HepG2 (cell line): Measurements from ENCODE around the gene NDUFS5. TPM values are rescaled to one million over a fixed set of nuclear protein-coding genes. Genes with fewer than 3 reads are reported as not detected.

Experiments used
- ATAC-seq: fragments of 200-7000 bp; cut with Tn5 transposase; 3 replicates; pipeline ENCODE4 v1.9.1; 2020; ENCODE audit warnings: mild to moderate bottlenecking, moderate library complexity
- BruUV-seq: library from RNA; stranded (reverse); fragments of 400-500 nt; replicated peaks from 2 replicates; lab custom pipeline; 2021; lab: Mats Ljungman, UMichigan
- CTCF ChIA-PET: fragments of 300-600 bp; formaldehyde crosslinking; extraction: SDS; loops from one replicate; lab custom pipeline; 2021; ENCODE audit warnings: low total read pairs, inconsistent platforms, low intra/inter-chr PET ratio; lab: Yijun Ruan, JAX
- POLR2A ChIA-PET: fragments of 350-600 bp; sonication (Branson Sonifier 250); formaldehyde crosslinking; loops from one replicate; lab custom pipeline; 2020; ENCODE audit warnings: antibody characterized with exemption, inconsistent platforms; lab: Yijun Ruan, JAX
- DNase-seq: peaks from one replicate; pipeline ENCODE4 v3.0.0-alpha.2; 2015; ENCODE audit warnings: low spot score
- FAIRE-seq: peaks from 3 replicates; lab custom pipeline; 2011; peaks lifted over from hg19 to GRCh38; lab: Jason Lieb, UNC
- H2AFZ ChIP-seq: one replicate; pipeline ENCODE4 v1.6.1; 2011; ENCODE audit warnings: low read length, inconsistent platforms
- H3K27ac ChIP-seq: fragments of 300-600 bp; 3 replicates; pipeline ENCODE4 v1.8.0; 2011; ENCODE audit warnings: mixed run types, mild to moderate bottlenecking, mixed read lengths, low read length, inconsistent platforms; ENCODE audit not compliant: insufficient read depth; ENCODE audit errors: extremely low read length
- H3K27me3 ChIP-seq, 2 experiments: fragments of 200-600 bp in 1 of 2; 2 replicates in 1 of 2; 3 replicates in 1 of 2; pipeline versions ENCODE4 v1.6.0 to v1.8.0; 2011; ENCODE audit warnings: low read length in 2 of 2, mild to moderate bottlenecking in 2 of 2, moderate library complexity in 2 of 2, inconsistent platforms in 1 of 2; ENCODE audit not compliant: insufficient read depth in 2 of 2, control insufficient read depth in 1 of 2
- H3K36me3 ChIP-seq, 2 experiments: fragments of 200-600 bp in 1 of 2; replicated peaks in 1 of 2; 2 replicates in 1 of 2; 3 replicates in 1 of 2; pipeline versions ENCODE4 v1.5.1 to v1.8.0; 2011; ENCODE audit warnings: low read length in 2 of 2, inconsistent platforms in 1 of 2; ENCODE audit not compliant: insufficient read depth in 2 of 2, control insufficient read depth in 1 of 2
- H3K4me1 ChIP-seq: 2 replicates; pipeline ENCODE4 v1.5.1; 2012; ENCODE audit warnings: low read length, inconsistent platforms; ENCODE audit not compliant: insufficient read depth
- H3K4me2 ChIP-seq: 2 replicates; pipeline ENCODE4 v1.6.0; 2011; ENCODE audit warnings: low read depth, low read length, inconsistent platforms
- H3K4me3 ChIP-seq, 3 experiments: fragments of 200-600 bp in 1 of 3; sonication (generic), shearing (Covaris generic) in 1 of 3; replicated peaks in 1 of 3; 2 replicates each; pipeline ENCODE4 v1.5.1; 2011 to 2016; ENCODE audit warnings: low read length in 3 of 3, inconsistent platforms in 2 of 3, low read depth in 2 of 3, mild to moderate bottlenecking in 2 of 3, control low read depth in 1 of 3, mixed read lengths in 1 of 3; ENCODE audit not compliant: insufficient read depth in 1 of 3
- H3K79me2 ChIP-seq: one replicate; pipeline ENCODE4 v1.6.1; 2011; ENCODE audit warnings: low read length, inconsistent platforms; ENCODE audit not compliant: insufficient read depth
- H3K9ac ChIP-seq: 2 replicates; pipeline ENCODE4 v1.6.0; 2011; ENCODE audit warnings: mild to moderate bottlenecking, low read depth, low read length, inconsistent platforms; ENCODE audit not compliant: insufficient read depth
- H3K9me3 ChIP-seq: 2 replicates; pipeline ENCODE4 v1.5.1; 2012; ENCODE audit warnings: mild to moderate bottlenecking, low read length
- H4K20me1 ChIP-seq: 2 replicates; pipeline ENCODE4 v1.6.0; 2011; ENCODE audit warnings: inconsistent platforms, mild to moderate bottlenecking, low read length, moderate library complexity; ENCODE audit not compliant: insufficient read depth
- ELF4 ChIP-seq: sonication (generic); formaldehyde crosslinking; IDR thresholded peaks from 2 replicates; pipeline ENCODE4 v1.5.0; 2020; ENCODE audit warnings: missing genetic modification reagents, mild to moderate bottlenecking, moderate library complexity, borderline replicate concordance
- HIC2 ChIP-seq: sonication (generic); formaldehyde crosslinking; IDR thresholded peaks from 2 replicates; pipeline ENCODE4 v1.9.0; 2022; ENCODE audit warnings: low read depth, missing genetic modification reagents
- IKZF4 ChIP-seq: sonication (generic); formaldehyde crosslinking; IDR thresholded peaks from 2 replicates; pipeline ENCODE4 v1.5.1; 2020; ENCODE audit warnings: borderline replicate concordance, mild to moderate bottlenecking, low read depth, missing genetic modification reagents; ENCODE audit errors: not compliant biosample characterization
- IRF1 ChIP-seq: sonication (generic); formaldehyde crosslinking; IDR thresholded peaks from 2 replicates; pipeline ENCODE4 v1.4.0; 2020; ENCODE audit warnings: low read depth, mild to moderate bottlenecking, missing genetic modification reagents
- KDM5A ChIP-seq: fragments of 200-600 bp; sonication (generic); IDR thresholded peaks from 2 replicates; pipeline ENCODE4 v1.7.0; 2018; ENCODE audit warnings: antibody characterized with exemption, mild to moderate bottlenecking, low read length, borderline replicate concordance
- MLLT10 ChIP-seq: sonication (generic); formaldehyde crosslinking; IDR thresholded peaks from 2 replicates; pipeline ENCODE4 v1.4.0; 2020; ENCODE audit warnings: missing genetic modification reagents
- NFE2L2 ChIP-seq: fragments of 150-350 bp; IDR thresholded peaks from 2 replicates; pipeline ENCODE4 v1.6.1; 2014; ENCODE audit warnings: low read length
- NFKB2 ChIP-seq: sonication (generic); formaldehyde crosslinking; IDR thresholded peaks from 2 replicates; pipeline ENCODE4 v1.4.0; 2020; ENCODE audit warnings: missing genetic modification reagents, borderline replicate concordance
- RCOR2 ChIP-seq: IDR thresholded peaks from 2 replicates; pipeline ENCODE4 v1.6.1; 2016; ENCODE audit warnings: missing biosample characterization, missing genetic modification reagents
- RNF219 ChIP-seq: sonication (generic); formaldehyde crosslinking; IDR thresholded peaks from 2 replicates; pipeline ENCODE4 v1.5.0; 2020; ENCODE audit warnings: mild to moderate bottlenecking, missing genetic modification reagents
- SETDB1 ChIP-seq: sonication (generic); formaldehyde crosslinking; IDR thresholded peaks from 2 replicates; pipeline ENCODE4 v1.5.1; 2020; ENCODE audit warnings: missing genetic modification reagents, mild to moderate bottlenecking, borderline replicate concordance
- TERF1 ChIP-seq: sonication (generic); formaldehyde crosslinking; IDR thresholded peaks from 2 replicates; pipeline ENCODE4 v1.8.0; 2022; ENCODE audit warnings: mild to moderate bottlenecking, missing genetic modification reagents, moderate library complexity
- TOE1 ChIP-seq: sonication (generic); formaldehyde crosslinking; IDR thresholded peaks from 2 replicates; pipeline ENCODE4 v1.4.0; 2020; ENCODE audit warnings: mild to moderate bottlenecking, missing genetic modification reagents
- YY1 ChIP-seq: IDR thresholded peaks from 2 replicates; pipeline ENCODE4 v1.6.1; 2011; ENCODE audit warnings: low read length, low read depth, moderate library complexity, mild to moderate bottlenecking; ENCODE audit not compliant: insufficient read depth, insufficient replicate concordance
- ZFP41 ChIP-seq: sonication (generic); formaldehyde crosslinking; IDR thresholded peaks from 2 replicates; pipeline ENCODE4 v1.4.0; 2020; ENCODE audit warnings: mild to moderate bottlenecking, missing genetic modification reagents, borderline replicate concordance
- ZNF138 ChIP-seq: sonication (generic); formaldehyde crosslinking; IDR thresholded peaks from 2 replicates; pipeline ENCODE4 v1.5.0; 2020; ENCODE audit warnings: mild to moderate bottlenecking, low read depth, missing genetic modification reagents
- ZNF713 ChIP-seq: sonication (generic); formaldehyde crosslinking; IDR thresholded peaks from 2 replicates; pipeline ENCODE4 v1.4.0; 2020; ENCODE audit warnings: mild to moderate bottlenecking, missing genetic modification reagents
- ZNF891 ChIP-seq: sonication (generic); formaldehyde crosslinking; IDR thresholded peaks from 2 replicates; pipeline ENCODE4 v1.5.0; 2020; ENCODE audit warnings: mild to moderate bottlenecking, missing genetic modification reagents
- WGBS: methylation state at CpG from one replicate; pipeline ENCODE4 v1.1.6; 2017; ENCODE audit warnings: low lambda C conversion rate; 5-methylcytosine and 5-hydroxymethylcytosine counted together
- in situ Hi-C: cut with HindIII; loops from 2 replicates; pipeline ENCODE4 v1.10.0; 2017; ENCODE audit warnings: low pct_unique_long_range_greater_than_20kb; ENCODE audit not compliant: extremely low pct_ligation_motif_present
- intact Hi-C: fragments of 100-400 bp; cut with micrococcal nuclease; formaldehyde crosslinking; loops from one replicate; pipeline ENCODE4 v1.10.0; 2022; ENCODE audit not compliant: unreplicated experiment
- polyA plus RNA-seq, 8 experiments: library from polyadenylated mRNA; depleted of rRNA in 3 of 8; stranded (reverse) in 7 of 8; unstranded in 1 of 8; fragments of >200 nt; fragmentation: Illumina TruSeq in 4 of 8; extraction: Trizol in 4 of 8; gene quantifications; 2 replicates each; pipeline versions ENCODE4 v1.2.1 to v1.2.3, GENCODE V29; 2011 to 2016; ENCODE audit warnings: low read depth in 4 of 8, missing spikeins in 1 of 8, mixed read lengths in 1 of 8; ENCODE audit not compliant: insufficient read depth in 1 of 8
- total RNA-seq, 5 experiments: library from RNA; depleted of rRNA; stranded (reverse); fragments of >200 nt; fragmentation: Illumina TruSeq; extraction: Trizol; gene quantifications; 2 replicates each; pipeline ENCODE4 v1.2.3, GENCODE V29; 2016; ENCODE audit warnings: low read depth in 1 of 5

Gene NDUFS5
- total and polyA plus RNA-seq, 2 of the 13 experiments (the other 11 are each of a cell fraction or from before 2014, with no cell fraction given): 263 to 466 TPM

- no peak for TF ChIP-seq HIC2 (CRISPR knock-in tag)
- no peak for TF ChIP-seq NFKB2
- no peak for TF ChIP-seq SETDB1 (CRISPR knock-in tag)
- TF ChIP-seq RCOR2 (CRISPR knock-in tag): no peak
- no peak for TF ChIP-seq ZNF891
- TF ChIP-seq ZNF138 (CRISPR knock-in tag): no peak
- TF ChIP-seq IRF1 (CRISPR knock-in tag): no peak
- no peak for TF ChIP-seq KDM5A
- TF ChIP-seq, all 625 proteins: peak for 0
Observed at GRCh38 chr1:39045231-39045630, 19.1 kb downstream of the NDUFS5 start (continued).

GRCh38 chr1:39046613-39047210 is 20.6 kb downstream of the NDUFS5 start:
- ATAC-seq: no peak
- FAIRE-seq: no peak
- H3K9ac ChIP-seq: no peak overlapping the region
- intact Hi-C loops: no loop called here
- ChIA-PET POLR2A (interaction anchor here (0.9 kb wide), 1 partner anchor 20 kb away, joined by 4 read pairs; the partner anchor contains the start of gene NDUFS5), CTCF (no interaction called here)
- H4K20me1 ChIP-seq: no peaks in the 10 kb centered on the region
- no peak overlapping the region for H3K27ac ChIP-seq
- no peak for DNase-seq
- in situ Hi-C loops: no loop called here
- H3K36me3 ChIP-seq: no peaks in the 10 kb centered on the region
- no peaks in the 10 kb centered on the region for H3K27me3 ChIP-seq
- 82% methylated on average over 5 of the region's 6 CpGs for WGBS
- no peaks in the 10 kb centered on the region for H3K79me2 ChIP-seq
- H2AFZ ChIP-seq: no peak overlapping the region
- H3K9me3 ChIP-seq: no peaks in the 10 kb centered on the region
- no TSS peak for BruUV-seq
- H3K4me3 ChIP-seq: no peak overlapping the region
- no peak for TF ChIP-seq TERF1 (CRISPR knock-in tag)
- TF ChIP-seq ZNF713 (CRISPR knock-in tag): no peak
- no peak for TF ChIP-seq MLLT10 (CRISPR knock-in tag)
- no peak for TF ChIP-seq TOE1 (CRISPR knock-in tag)
- TF ChIP-seq IKZF4 (CRISPR knock-in tag): no peak
- no peak for TF ChIP-seq RNF219 (CRISPR knock-in tag)
- TF ChIP-seq ZFP41 (CRISPR knock-in tag): no peak
- TF ChIP-seq YY1: no peak
- no peak for TF ChIP-seq NFE2L2
- TF ChIP-seq ELF4: no peak
- H3K4me1 ChIP-seq: no peaks in the 10 kb centered on the region
- no peak overlapping the region for H3K4me2 ChIP-seq
